HepG2 (cell line): ENCODE measurements around the gene TFF1. TPM values are rescaled to one million over a fixed set of nuclear protein-coding genes. Genes with fewer than 3 reads are reported as not detected.

ENCODE experiments used
- ATAC-seq: fragments of 200-7000 bp; cut with Tn5 transposase; 3 replicates; pipeline ENCODE4 v1.9.1; 2020; ENCODE audit warnings: mild to moderate bottlenecking, moderate library complexity
- BruUV-seq: library from RNA; stranded (reverse); fragments of 400-500 nt; replicated peaks from 2 replicates; lab custom pipeline; 2021; lab: Mats Ljungman, UMichigan
- CTCF ChIA-PET: fragments of 300-600 bp; formaldehyde crosslinking; extraction: SDS; loops from one replicate; lab custom pipeline; 2021; ENCODE audit warnings: low total read pairs, inconsistent platforms, low intra/inter-chr PET ratio; lab: Yijun Ruan, JAX
- POLR2A ChIA-PET: fragments of 350-600 bp; sonication (Branson Sonifier 250); formaldehyde crosslinking; loops from one replicate; lab custom pipeline; 2020; ENCODE audit warnings: antibody characterized with exemption, inconsistent platforms; lab: Yijun Ruan, JAX
- DNase-seq: peaks from one replicate; pipeline ENCODE4 v3.0.0-alpha.2; 2015; ENCODE audit warnings: low spot score
- FAIRE-seq: peaks from 3 replicates; lab custom pipeline; 2011; peaks lifted over from hg19 to GRCh38; lab: Jason Lieb, UNC
- H2AFZ ChIP-seq: one replicate; pipeline ENCODE4 v1.6.1; 2011; ENCODE audit warnings: low read length, inconsistent platforms
- H3K27ac ChIP-seq: fragments of 300-600 bp; 3 replicates; pipeline ENCODE4 v1.8.0; 2011; ENCODE audit warnings: mixed run types, mild to moderate bottlenecking, mixed read lengths, low read length, inconsistent platforms; ENCODE audit not compliant: insufficient read depth; ENCODE audit errors: extremely low read length
- H3K27me3 ChIP-seq, 2 experiments: fragments of 200-600 bp in 1 of 2; 2 replicates in 1 of 2; 3 replicates in 1 of 2; pipeline versions ENCODE4 v1.6.0 to v1.8.0; 2011; ENCODE audit warnings: low read length in 2 of 2, mild to moderate bottlenecking in 2 of 2, moderate library complexity in 2 of 2, inconsistent platforms in 1 of 2; ENCODE audit not compliant: insufficient read depth in 2 of 2, control insufficient read depth in 1 of 2
- H3K36me3 ChIP-seq, 2 experiments: fragments of 200-600 bp in 1 of 2; replicated peaks in 1 of 2; 2 replicates in 1 of 2; 3 replicates in 1 of 2; pipeline versions ENCODE4 v1.5.1 to v1.8.0; 2011; ENCODE audit warnings: low read length in 2 of 2, inconsistent platforms in 1 of 2; ENCODE audit not compliant: insufficient read depth in 2 of 2, control insufficient read depth in 1 of 2
- H3K4me1 ChIP-seq: 2 replicates; pipeline ENCODE4 v1.5.1; 2012; ENCODE audit warnings: low read length, inconsistent platforms; ENCODE audit not compliant: insufficient read depth
- H3K4me2 ChIP-seq: 2 replicates; pipeline ENCODE4 v1.6.0; 2011; ENCODE audit warnings: low read depth, low read length, inconsistent platforms
- H3K4me3 ChIP-seq, 3 experiments: fragments of 200-600 bp in 1 of 3; sonication (generic), shearing (Covaris generic) in 1 of 3; replicated peaks in 1 of 3; 2 replicates each; pipeline ENCODE4 v1.5.1; 2011 to 2016; ENCODE audit warnings: low read length in 3 of 3, inconsistent platforms in 2 of 3, low read depth in 2 of 3, mild to moderate bottlenecking in 2 of 3, control low read depth in 1 of 3, mixed read lengths in 1 of 3; ENCODE audit not compliant: insufficient read depth in 1 of 3
- H3K79me2 ChIP-seq: one replicate; pipeline ENCODE4 v1.6.1; 2011; ENCODE audit warnings: low read length, inconsistent platforms; ENCODE audit not compliant: insufficient read depth
- H3K9ac ChIP-seq: 2 replicates; pipeline ENCODE4 v1.6.0; 2011; ENCODE audit warnings: mild to moderate bottlenecking, low read depth, low read length, inconsistent platforms; ENCODE audit not compliant: insufficient read depth
- H3K9me3 ChIP-seq: 2 replicates; pipeline ENCODE4 v1.5.1; 2012; ENCODE audit warnings: mild to moderate bottlenecking, low read length
- H4K20me1 ChIP-seq: 2 replicates; pipeline ENCODE4 v1.6.0; 2011; ENCODE audit warnings: inconsistent platforms, mild to moderate bottlenecking, low read length, moderate library complexity; ENCODE audit not compliant: insufficient read depth
- ATF1 ChIP-seq: IDR thresholded peaks from 2 replicates; pipeline ENCODE4 v1.6.1; 2016; ENCODE audit warnings: mild to moderate bottlenecking, control low read depth
- E2F1 ChIP-seq: sonication (generic); formaldehyde crosslinking; IDR thresholded peaks from 2 replicates; pipeline ENCODE4 v1.5.0; 2020; ENCODE audit warnings: missing genetic modification reagents
- GFI1 ChIP-seq: sonication (generic); formaldehyde crosslinking; IDR thresholded peaks from 2 replicates; pipeline ENCODE4 v1.5.0; 2020; ENCODE audit warnings: missing genetic modification reagents, mild to moderate bottlenecking, borderline replicate concordance
- HMG20B ChIP-seq: conservative IDR thresholded peaks from 2 replicates; pipeline ENCODE4 v1.6.1; 2016; ENCODE audit warnings: missing genetic modification reagents, missing compliant biosample characterization
- KDM5A ChIP-seq: fragments of 200-600 bp; sonication (generic); IDR thresholded peaks from 2 replicates; pipeline ENCODE4 v1.7.0; 2018; ENCODE audit warnings: antibody characterized with exemption, mild to moderate bottlenecking, low read length, borderline replicate concordance
- SMYD3 ChIP-seq: sonication (generic); formaldehyde crosslinking; IDR thresholded peaks from 2 replicates; pipeline ENCODE4 v1.8.1; 2023; ENCODE audit warnings: mild to moderate bottlenecking, missing genetic modification reagents
- TEAD3 ChIP-seq: optimal IDR thresholded peaks from 2 replicates; pipeline ENCODE3; 2016; ENCODE audit warnings: borderline replicate concordance
- TFE3 ChIP-seq: IDR thresholded peaks from 2 replicates; pipeline ENCODE4 v1.6.1; 2016
- ZNF773 ChIP-seq: sonication (generic); formaldehyde crosslinking; IDR thresholded peaks from 2 replicates; pipeline ENCODE4 v1.4.0; 2020; ENCODE audit warnings: missing genetic modification reagents, borderline replicate concordance
- ZSCAN5A ChIP-seq: sonication (generic); formaldehyde crosslinking; IDR thresholded peaks from 2 replicates; pipeline ENCODE4 v1.8.0; 2022; ENCODE audit warnings: mild to moderate bottlenecking, missing genetic modification reagents, borderline replicate concordance
- WGBS: methylation state at CpG from one replicate; pipeline ENCODE4 v1.1.6; 2017; ENCODE audit warnings: low lambda C conversion rate; 5-methylcytosine and 5-hydroxymethylcytosine counted together
- in situ Hi-C: cut with HindIII; loops from 2 replicates; pipeline ENCODE4 v1.10.0; 2017; ENCODE audit warnings: low pct_unique_long_range_greater_than_20kb; ENCODE audit not compliant: extremely low pct_ligation_motif_present
- intact Hi-C: fragments of 100-400 bp; cut with micrococcal nuclease; formaldehyde crosslinking; loops from one replicate; pipeline ENCODE4 v1.10.0; 2022; ENCODE audit not compliant: unreplicated experiment
- polyA plus RNA-seq, 8 experiments: library from polyadenylated mRNA; depleted of rRNA in 3 of 8; stranded (reverse) in 7 of 8; unstranded in 1 of 8; fragments of >200 nt; fragmentation: Illumina TruSeq in 4 of 8; extraction: Trizol in 4 of 8; gene quantifications; 2 replicates each; pipeline versions ENCODE4 v1.2.1 to v1.2.3, GENCODE V29; 2011 to 2016; ENCODE audit warnings: low read depth in 4 of 8, missing spikeins in 1 of 8, mixed read lengths in 1 of 8; ENCODE audit not compliant: insufficient read depth in 1 of 8
- total RNA-seq, 5 experiments: library from RNA; depleted of rRNA; stranded (reverse); fragments of >200 nt; fragmentation: Illumina TruSeq; extraction: Trizol; gene quantifications; 2 replicates each; pipeline ENCODE4 v1.2.3, GENCODE V29; 2016; ENCODE audit warnings: low read depth in 1 of 5
- TF ChIP-seq, protein P1 (sequence below): sonication (generic); IDR thresholded peaks from 2 replicates; pipeline ENCODE4 v1.6.1; 2016; ENCODE audit warnings: low read depth, borderline replicate concordance
- TF ChIP-seq, protein P2 (sequence below): IDR thresholded peaks from 2 replicates; pipeline ENCODE4 v1.6.1; 2018; ENCODE audit warnings: missing genetic modification reagents, mild to moderate bottlenecking, missing compliant biosample characterization
- TF ChIP-seq, protein P3 (sequence below): sonication (generic); formaldehyde crosslinking; IDR thresholded peaks from 2 replicates; pipeline ENCODE4 v1.4.0; 2020; ENCODE audit warnings: missing genetic modification reagents

The TFF1 gene
- total and polyA plus RNA-seq, 2 of the 13 experiments (the other 11 are each of a cell fraction or from before 2014, with no cell fraction given): 0.24 to 19.4 TPM

- TF ChIP-seq, protein P1, sequence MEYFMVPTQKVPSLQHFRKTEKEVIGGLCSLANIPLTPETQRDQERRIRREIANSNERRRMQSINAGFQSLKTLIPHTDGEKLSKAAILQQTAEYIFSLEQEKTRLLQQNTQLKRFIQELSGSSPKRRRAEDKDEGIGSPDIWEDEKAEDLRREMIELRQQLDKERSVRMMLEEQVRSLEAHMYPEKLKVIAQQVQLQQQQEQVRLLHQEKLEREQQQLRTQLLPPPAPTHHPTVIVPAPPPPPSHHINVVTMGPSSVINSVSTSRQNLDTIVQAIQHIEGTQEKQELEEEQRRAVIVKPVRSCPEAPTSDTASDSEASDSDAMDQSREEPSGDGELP: no peak
- TF ChIP-seq, protein P2, sequence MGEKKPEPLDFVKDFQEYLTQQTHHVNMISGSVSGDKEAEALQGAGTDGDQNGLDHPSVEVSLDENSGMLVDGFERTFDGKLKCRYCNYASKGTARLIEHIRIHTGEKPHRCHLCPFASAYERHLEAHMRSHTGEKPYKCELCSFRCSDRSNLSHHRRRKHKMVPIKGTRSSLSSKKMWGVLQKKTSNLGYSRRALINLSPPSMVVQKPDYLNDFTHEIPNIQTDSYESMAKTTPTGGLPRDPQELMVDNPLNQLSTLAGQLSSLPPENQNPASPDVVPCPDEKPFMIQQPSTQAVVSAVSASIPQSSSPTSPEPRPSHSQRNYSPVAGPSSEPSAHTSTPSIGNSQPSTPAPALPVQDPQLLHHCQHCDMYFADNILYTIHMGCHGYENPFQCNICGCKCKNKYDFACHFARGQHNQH: no peak
- TF ChIP-seq, protein P3, sequence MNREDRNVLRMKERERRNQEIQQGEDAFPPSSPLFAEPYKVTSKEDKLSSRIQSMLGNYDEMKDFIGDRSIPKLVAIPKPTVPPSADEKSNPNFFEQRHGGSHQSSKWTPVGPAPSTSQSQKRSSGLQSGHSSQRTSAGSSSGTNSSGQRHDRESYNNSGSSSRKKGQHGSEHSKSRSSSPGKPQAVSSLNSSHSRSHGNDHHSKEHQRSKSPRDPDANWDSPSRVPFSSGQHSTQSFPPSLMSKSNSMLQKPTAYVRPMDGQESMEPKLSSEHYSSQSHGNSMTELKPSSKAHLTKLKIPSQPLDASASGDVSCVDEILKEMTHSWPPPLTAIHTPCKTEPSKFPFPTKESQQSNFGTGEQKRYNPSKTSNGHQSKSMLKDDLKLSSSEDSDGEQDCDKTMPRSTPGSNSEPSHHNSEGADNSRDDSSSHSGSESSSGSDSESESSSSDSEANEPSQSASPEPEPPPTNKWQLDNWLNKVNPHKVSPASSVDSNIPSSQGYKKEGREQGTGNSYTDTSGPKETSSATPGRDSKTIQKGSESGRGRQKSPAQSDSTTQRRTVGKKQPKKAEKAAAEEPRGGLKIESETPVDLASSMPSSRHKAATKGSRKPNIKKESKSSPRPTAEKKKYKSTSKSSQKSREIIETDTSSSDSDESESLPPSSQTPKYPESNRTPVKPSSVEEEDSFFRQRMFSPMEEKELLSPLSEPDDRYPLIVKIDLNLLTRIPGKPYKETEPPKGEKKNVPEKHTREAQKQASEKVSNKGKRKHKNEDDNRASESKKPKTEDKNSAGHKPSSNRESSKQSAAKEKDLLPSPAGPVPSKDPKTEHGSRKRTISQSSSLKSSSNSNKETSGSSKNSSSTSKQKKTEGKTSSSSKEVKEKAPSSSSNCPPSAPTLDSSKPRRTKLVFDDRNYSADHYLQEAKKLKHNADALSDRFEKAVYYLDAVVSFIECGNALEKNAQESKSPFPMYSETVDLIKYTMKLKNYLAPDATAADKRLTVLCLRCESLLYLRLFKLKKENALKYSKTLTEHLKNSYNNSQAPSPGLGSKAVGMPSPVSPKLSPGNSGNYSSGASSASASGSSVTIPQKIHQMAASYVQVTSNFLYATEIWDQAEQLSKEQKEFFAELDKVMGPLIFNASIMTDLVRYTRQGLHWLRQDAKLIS (CRISPR knock-in tag): no peak
- TF ChIP-seq E2F1 (CRISPR knock-in tag) (no peak), HMG20B (no peak)
Measured at GRCh38 chr21:42363312-42363711, 3.0 kb downstream of the TFF1 start (continued).

DNA sequence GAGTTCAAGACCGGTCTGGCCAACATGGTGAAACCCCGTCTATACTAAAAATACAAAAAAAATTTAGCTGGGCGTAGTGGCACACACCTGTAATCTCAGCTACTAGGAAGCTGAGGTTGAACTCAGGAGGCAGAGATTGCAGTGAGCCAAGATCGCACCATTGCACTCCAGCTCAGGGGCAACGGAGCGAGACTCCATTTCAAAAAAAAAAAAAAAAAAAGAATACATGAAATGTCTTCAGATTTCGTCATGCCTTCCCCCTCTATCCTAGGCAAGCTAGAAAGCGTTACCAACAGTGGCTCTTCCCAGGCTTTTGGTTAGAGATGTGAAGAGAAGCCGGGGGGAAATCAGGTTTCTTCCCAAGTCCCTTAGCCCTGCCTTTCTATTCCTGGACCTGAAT lies 3.6 kb downstream of the TFF1 start:
- Histone ChIP-seq H3K4me3 (no peak overlapping the region), H3K9me3 (no peaks in the 10 kb centered on the region), H3K4me2 (no peak overlapping the region), H3K27ac (no peak overlapping the region), H3K36me3 (no peaks in the 10 kb centered on the region), H3K27me3 (peaks cover 0 to 17% of the 10 kb centered on the region in 2 experiments; a peak in 1 of 5 replicates), H3K79me2 (no peaks in the 10 kb centered on the region), H4K20me1 (no peaks in the 10 kb centered on the region), H3K4me1 (peaks cover 39% of the 10 kb centered on the region), H2AFZ (no peak overlapping the region), H3K9ac (no peak overlapping the region)
- ChIA-PET POLR2A (interaction anchor here (0.6 kb wide), 1 partner anchor 36 kb away, joined by 3 read pairs; no protein-coding TSS in a partner anchor), CTCF (no interaction called here)
- intact Hi-C loops: no loop called here
- DNase-seq (no peak), FAIRE-seq (no peak), ATAC-seq (no peak)
- WGBS: 63% methylated on average over 9 of the region's 9 CpGs
- BruUV-seq: no TSS peak
- in situ Hi-C loops: no loop called here
- TF ChIP-seq ATF1 (CRISPR knock-in tag) (no peak), ZNF773 (CRISPR knock-in tag) (no peak), ZSCAN5A (CRISPR knock-in tag) (no peak), GFI1 (no peak), SMYD3 (CRISPR knock-in tag) (no peak), TEAD3 (CRISPR knock-in tag) (no peak), TFE3 (CRISPR knock-in tag) (no peak), KDM5A (no peak)
